DMS114 treated with DMSO at 0.1 percent for 48 hours (cell line): ENCODE measurements around the gene ACTA1.
"Not testable (repeated sequence)": the region's sequence is repeated elsewhere in the genome, so short reads cannot be mapped to it uniquely, and the experiment has no call there.

Source experiments
- DNase-seq: peaks from one replicate; lab custom pipeline; 2025; ENCODE audit not compliant: unreplicated experiment; lab: John Stamatoyannopoulos, UW

The ACTA1 gene

DNA sequence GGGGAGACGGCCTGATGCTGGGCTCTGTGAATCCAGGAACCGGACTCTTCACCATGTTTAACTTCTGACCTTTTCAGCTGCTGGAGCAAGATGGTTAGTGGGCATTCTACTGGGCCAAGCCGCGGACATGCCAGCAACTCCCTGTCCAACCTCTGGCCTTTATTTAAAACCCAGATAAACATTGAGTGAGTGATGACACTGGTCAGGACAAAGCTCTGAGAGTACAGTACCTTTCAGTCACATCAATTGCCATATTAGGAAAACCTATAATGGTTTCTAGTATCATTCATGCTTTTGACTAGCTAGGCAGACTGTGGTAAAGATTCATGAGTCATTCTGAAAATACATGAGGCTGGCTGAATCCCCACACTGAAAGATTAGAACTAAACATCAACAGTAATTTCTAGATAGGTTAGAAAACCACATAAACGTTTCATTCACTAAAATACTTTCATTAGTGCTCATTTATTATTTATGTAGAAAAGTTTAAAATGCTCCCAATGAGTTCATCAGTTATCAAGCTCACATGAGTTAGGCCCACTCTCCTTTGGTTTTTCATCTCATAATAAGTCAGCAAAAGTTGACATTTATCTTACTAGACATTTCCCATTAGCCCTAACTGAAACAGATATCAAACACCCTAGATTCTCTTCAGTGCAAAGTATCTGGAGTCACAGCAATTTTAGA lies 7.1 kb upstream of the ACTA1 start:
- DNase-seq = no peak

GRCh38 chr1:229438021-229438420 lies 4.1 kb upstream of the ACTA1 start:
- DNase-seq = no peak

GRCh38 chr1:229437443-229437842 lies 3.5 kb upstream of the ACTA1 start:
- DNase-seq = no peak

DNA sequence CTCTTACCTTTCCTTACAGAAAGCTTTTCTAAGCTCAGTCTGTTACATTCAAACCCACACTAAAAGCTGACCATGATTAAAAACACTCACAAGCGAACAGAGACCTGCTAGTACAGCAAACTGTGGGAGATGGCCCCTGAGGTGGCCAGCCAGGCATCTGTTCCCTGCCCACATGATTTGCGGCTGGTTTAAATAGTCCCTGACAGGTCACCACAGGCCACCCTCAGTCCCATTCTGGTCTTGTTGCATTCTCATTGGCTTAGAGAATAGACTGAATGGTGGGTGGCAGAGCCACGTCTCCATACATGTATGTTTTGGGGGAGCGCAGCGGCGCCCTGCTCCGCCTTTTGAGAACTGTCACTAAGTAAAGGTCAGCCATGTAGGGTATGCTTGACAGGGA lies 2.3 kb upstream of the ACTA1 start:
- DNase-seq = no peak

DNA sequence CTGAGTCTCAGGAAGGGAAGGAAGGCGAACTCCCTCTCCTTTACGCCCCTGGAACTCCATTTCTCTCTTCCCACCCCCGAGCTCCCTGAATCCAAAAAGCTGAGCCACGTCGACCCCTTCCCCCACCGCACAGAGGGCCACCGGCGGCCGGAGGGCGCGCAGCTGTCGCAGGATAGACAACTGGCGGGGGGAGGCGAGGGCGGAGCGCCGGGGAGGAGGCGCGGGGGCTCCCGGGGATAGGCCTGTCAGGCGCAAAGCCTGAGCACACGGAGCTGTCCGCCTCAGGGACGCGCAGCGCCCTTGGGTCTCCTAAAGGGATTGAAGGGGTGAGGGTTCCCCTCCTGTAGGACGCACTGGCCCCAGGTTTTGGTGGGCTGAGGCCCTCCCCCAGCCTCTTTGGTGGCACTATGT lies 752 bp upstream of the ACTA1 start:
- DNase-seq = no peak

DNA sequence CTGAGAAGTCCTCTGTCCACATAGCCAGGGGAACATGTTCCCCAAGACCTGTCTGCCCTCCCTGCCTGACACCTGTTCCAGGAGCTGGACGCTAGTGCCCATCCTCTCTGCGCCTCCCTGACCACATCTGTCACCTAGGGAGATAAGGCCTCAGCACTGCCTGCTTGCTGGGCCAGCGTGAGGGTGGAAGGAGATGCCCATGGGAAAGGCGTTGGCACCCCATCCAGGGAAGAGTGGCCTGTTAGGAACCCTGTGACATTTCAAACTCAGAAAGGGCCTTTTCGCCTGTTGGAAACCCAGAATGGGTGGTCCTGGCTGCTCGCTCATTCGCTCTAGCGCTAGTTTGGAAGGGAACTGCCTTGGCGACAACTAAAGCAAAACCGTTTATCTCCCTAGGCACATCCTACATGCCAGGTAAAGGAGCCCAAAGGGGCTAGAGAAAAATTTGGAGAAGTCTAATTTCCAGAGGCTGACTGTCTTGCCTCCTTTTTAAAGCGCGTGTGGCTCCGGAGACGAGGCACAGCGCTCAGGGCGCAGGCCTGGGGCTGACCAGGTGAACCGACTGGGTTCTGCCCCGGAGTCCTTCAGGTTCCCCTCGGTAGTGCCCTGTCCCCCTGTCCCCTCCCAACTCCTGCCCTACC lies 410 bp downstream of the ACTA1 start:
- no peak for DNase-seq

- no peak for DNase-seq
These were observed 989 bp downstream of the ACTA1 start for GRCh38 chr1:229432905-229433304.

DNA sequence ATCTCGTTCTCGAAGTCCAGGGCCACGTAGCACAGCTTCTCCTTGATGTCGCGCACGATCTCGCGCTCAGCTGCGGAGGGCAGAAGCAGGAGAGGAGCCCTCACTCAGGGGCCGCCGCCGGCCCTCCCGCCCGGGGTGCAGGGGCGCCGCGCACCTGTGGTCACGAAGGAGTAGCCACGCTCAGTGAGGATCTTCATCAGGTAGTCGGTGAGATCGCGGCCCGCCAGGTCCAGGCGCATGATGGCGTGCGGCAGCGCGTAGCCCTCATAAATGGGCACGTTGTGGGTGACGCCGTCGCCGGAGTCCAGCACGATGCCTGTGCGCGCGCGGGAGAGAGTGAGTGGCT lies 1.8 kb downstream of the ACTA1 start:
- no peak for DNase-seq

- no peak for DNase-seq
These were observed 2.4 kb downstream of the ACTA1 start for GRCh38 chr1:229431284-229432115.

DNA sequence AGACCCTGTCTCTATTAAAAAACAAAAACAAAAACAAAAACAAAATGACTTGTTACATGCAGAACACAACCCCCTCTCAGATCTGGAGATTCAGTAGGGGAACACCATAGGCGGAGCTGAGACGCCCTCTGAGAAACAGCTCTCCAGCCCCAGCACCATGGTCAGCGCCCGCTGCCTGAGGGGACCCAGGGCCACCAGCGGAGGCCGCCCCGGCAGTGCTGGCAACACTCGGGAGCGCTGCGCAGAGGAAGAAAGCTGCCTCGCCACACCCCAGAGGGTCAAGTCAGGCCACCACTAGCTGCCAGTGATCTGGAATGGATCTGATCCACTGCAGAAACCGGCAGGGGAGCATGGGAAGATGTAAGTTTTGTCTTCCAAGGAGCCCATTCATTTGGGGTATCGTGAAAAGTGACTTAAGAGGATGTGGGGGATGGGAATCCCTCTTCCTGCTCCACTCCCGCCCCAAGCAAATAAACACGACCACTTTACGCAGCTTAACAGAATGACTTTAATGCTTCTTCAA lies 3.1 kb downstream of the ACTA1 start:
- DNase-seq = no peak

DNA sequence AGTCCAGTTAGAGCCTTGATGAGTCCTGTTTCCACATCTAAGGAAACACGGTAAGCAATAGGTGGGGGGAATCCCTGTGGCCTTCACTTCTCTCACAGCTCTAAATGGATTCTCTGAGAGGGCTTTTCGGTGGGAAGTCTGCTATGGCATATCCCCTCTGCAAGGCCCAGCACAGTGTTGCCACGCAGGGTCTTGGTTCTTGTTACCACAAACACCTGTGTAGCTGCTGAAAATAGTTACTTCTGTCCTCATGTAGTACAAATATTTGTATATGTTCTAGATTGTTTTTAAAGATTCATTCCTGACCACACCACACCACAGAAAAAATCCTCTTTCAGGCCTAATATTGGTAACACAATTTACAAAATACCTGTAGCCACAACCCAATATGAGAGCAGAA lies 5.6 kb downstream of the ACTA1 start:
- DNase-seq = no peak

- no peak for DNase-seq
These were observed 6.3 kb downstream of the ACTA1 start for GRCh38 chr1:229427572-229427971.

- no peak for DNase-seq
These were observed 8.2 kb downstream of the ACTA1 start for GRCh38 chr1:229425564-229426159.

DNA sequence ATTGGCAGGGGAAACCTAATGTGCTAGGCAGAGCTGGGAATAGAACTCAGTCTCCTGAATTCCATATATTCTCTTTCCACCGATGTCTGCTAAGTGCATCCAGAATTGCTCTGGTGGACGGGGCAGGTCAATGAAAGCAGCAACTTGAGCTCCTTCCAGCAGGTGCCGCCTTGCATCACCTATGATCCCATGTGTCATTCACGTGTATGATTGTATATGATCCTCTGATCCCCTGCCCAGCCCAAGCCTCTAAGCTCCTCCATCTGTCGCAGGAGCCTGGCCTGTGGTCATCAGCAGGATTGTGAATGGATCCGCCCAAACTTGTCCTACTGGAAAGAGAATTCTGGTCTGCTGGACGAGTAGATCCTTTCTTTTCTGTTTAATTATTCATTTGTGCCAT lies 13.1 kb downstream of the ACTA1 start:
- DNase-seq = no peak

- DNase-seq = no peak
These were observed 13.7 kb downstream of the ACTA1 start for GRCh38 chr1:229420224-229420623.

GRCh38 chr1:229418586-229418985 lies 15.3 kb downstream of the ACTA1 start:
- DNase-seq = not testable (repeated sequence)

DNA sequence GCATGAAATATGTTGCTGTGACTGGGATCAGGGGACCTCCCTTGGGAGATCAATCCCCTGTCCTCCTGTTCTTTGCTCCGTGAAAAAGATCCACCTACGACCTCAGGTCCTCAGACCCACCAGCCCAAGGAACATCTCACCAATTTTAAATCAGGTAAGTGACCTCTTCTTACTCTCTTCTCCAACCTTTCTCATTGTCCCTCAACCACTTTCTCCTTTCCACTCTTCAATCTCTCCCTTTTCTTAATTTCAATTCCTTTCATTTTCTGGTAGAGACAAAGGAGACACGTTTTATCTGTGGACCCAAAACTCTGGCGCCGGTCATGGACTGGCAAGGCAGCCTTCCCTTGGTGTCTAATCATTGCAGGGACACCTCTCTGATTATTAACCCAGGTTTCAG lies 21.1 kb downstream of the ACTA1 start:
- DNase-seq = not testable (repeated sequence)

DNA sequence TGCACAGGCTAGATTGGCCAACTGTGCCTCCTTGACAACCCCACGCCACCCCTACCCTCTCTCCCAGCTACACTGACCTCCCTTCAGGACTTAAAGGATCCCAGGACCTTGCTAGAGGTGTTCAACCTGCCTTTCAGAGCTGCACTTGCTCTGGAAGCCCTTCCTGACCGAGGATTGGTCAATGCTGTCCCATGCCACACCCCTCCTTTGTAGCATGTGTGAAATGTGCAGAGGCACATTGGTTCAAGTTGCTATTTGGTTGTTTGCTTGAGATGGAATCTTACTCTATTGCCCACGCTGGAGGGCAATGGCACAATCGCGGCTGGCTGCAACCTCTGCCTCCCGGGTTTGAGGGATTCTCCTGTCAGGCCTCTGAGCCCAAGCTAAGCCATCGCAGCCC lies 21.8 kb downstream of the ACTA1 start:
- DNase-seq = no peak

DNA sequence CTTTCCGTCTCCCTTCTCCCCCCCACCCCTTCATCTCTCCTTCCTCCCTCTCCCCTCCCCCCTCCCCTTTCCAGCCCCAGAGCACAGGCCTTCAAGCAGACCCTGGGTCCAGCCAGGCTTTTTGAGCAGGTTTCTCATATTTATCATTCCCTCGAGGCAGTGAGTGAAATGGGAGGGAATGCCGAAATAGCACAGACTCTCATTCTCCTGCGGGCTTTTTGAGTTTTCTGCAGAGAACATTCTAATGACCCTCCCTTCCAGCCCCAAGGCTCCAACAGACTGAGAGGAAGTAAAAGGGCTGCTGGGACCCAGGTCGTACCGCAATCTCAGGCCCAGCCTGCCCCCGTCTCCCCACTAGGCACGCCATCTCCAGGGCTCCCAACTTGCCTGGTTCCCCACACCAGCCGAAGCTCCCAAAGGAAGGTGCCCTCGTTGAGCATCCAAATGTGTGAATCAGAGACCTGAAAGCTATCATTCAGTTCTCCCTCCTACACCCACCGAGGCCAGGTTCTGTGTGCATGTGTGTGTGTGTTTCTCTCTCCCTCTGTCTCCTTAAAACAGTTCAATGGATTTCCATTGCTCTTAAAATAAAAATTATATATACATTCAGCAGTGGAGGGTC lies 22.3 kb downstream of the ACTA1 start:
- no peak for DNase-seq

DNA sequence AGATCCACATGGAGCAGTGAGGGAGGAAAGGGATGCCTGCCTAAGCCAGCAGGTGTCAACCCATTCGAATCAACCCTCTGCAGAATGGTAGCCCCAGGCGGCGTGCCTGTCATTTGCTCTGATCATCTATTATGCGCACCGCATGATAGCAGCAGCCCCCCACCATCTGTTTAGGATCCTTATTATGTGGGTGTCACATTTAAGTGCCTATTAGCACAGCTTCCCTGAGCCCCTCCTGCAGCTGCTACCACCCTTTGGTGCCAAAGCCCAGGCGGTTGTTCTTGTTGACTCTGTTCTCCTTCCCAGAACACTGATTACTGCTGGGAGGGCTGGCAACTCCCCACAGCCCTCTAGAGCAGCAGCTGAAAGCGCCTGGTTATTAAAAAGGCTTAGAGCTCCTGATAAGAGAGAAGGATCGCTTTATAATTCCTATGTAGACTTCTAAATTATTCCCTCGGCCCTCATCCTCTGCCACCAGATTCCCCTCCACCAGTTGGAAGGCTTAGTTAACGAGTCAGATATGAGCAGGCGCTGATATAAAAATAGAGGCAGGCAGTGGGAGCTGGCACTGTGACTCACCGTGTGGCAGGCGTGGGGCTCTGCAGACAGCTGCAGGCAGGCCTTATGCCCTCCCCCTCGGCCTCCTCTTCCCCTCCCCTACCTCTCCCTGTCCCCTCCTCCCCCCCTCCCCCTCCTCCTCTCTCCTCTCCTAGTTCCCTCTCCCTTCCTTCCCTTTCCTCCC lies 23.0 kb downstream of the ACTA1 start:
- DNase-seq = no peak

GRCh38 chr1:229410370-229410691 lies 23.6 kb downstream of the ACTA1 start:
- DNase-seq = no peak
